ENCODE measurements around the gene PITRM1. TPM values are rescaled to one million over a fixed set of nuclear protein-coding genes. Genes with fewer than 3 reads are reported as not detected.
A peak's percentile ranks its signal among the peaks of the same experiment; 100 is the strongest.

The PITRM1 gene
- polyA plus RNA-seq, 1 of the 3 experiments (the other 2 are of a cell fraction), result 79.6 TPM

DNA sequence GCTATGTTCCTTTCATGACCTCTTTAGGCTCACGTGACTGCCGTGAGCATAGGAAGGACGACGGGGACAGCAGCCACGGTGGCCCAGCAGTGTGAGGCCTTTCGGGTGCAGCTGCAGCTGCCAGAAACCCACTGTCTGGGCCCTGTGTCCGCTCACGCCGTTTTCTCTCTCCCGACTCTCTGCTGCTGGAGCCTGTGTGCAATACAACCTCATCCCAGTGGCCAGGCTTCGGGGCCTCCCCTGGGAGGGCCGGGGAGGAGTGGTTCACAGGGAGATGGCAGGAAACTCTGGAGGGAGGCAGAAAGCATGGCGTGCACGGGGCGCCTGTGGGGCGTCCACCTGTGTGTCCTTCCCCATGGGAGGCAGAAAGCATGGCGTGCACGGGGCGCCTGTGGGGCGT lies 66.7 kb downstream of the PITRM1 start:
- Histone ChIP-seq H3K27me3 (ENCODE audit: insufficient read depth) (no peaks in the 10 kb centered on the region), H3K79me2 (ENCODE audit: insufficient read depth) (peaks cover 60% of the 10 kb centered on the region), H3K4me3 (ENCODE audit: low read depth in 2 of 2, low read length in 1 of 2) (no peak overlapping the region), H3K9me3 (no peaks in the 10 kb centered on the region), H4K20me1 (ENCODE audit: insufficient read depth) (no peaks in the 10 kb centered on the region; the same call in 1 of the 2 replicates), H3F3A (replicated peaks; ENCODE audit: insufficient read depth) (peaks cover 32% of the 10 kb centered on the region), H2AFZ (ENCODE audit: low read depth) (no peak overlapping the region), H3K9ac (no peak overlapping the region), H3K4me1 (ENCODE audit: control insufficient read depth in 1 of 2, insufficient read depth in 2 of 2, low read depth in 1 of 2, low read length in 1 of 2) (peaks cover 0 to 6% of the 10 kb centered on the region in 2 experiments; a peak in 2 of 4 replicates), H3K27ac (ENCODE audit: low read depth in 2 of 2, low read length in 1 of 2) (peak overlapping the region in 1 of 2 experiments; percentile 22; a peak in 1 of 4 replicates), H3K9me2 (no peaks in the 10 kb centered on the region), H3K36me3 (replicated peaks in 1 of 2; ENCODE audit: control insufficient read depth in 1 of 2, insufficient read depth in 2 of 2, low read length in 1 of 2) (peaks cover 48 to 56% of the 10 kb centered on the region in 2 experiments), H3K4me2 (no peak overlapping the region)
- CTCF ChIA-PET, result no interaction called here
- 95% methylated on average over 17 of the region's 20 CpGs for WGBS (ENCODE audit: low lambda C conversion rate)
- DNase-seq, result no peak
- POLR2A ChIA-PET, result no interaction called here
- no peak for TF ChIP-seq EZH2phosphoT487 (IDR thresholded peaks at IDR 0.05; ENCODE audit: borderline replicate concordance, low read depth)
- TF ChIP-seq, protein P1, sequence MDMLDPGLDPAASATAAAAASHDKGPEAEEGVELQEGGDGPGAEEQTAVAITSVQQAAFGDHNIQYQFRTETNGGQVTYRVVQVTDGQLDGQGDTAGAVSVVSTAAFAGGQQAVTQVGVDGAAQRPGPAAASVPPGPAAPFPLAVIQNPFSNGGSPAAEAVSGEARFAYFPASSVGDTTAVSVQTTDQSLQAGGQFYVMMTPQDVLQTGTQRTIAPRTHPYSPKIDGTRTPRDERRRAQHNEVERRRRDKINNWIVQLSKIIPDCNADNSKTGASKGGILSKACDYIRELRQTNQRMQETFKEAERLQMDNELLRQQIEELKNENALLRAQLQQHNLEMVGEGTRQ (IDR thresholded peaks at IDR 0.05; ENCODE audit: borderline replicate concordance, low read depth, low read length), result no peak
- TF ChIP-seq, protein P2, sequence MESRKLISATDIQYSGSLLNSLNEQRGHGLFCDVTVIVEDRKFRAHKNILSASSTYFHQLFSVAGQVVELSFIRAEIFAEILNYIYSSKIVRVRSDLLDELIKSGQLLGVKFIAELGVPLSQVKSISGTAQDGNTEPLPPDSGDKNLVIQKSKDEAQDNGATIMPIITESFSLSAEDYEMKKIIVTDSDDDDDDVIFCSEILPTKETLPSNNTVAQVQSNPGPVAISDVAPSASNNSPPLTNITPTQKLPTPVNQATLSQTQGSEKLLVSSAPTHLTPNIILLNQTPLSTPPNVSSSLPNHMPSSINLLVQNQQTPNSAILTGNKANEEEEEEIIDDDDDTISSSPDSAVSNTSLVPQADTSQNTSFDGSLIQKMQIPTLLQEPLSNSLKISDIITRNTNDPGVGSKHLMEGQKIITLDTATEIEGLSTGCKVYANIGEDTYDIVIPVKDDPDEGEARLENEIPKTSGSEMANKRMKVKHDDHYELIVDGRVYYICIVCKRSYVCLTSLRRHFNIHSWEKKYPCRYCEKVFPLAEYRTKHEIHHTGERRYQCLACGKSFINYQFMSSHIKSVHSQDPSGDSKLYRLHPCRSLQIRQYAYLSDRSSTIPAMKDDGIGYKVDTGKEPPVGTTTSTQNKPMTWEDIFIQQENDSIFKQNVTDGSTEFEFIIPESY (IDR thresholded peaks at IDR 0.05; ENCODE audit: borderline replicate concordance, low read depth), result no peak
- no peak for TF ChIP-seq RFX5 (IDR thresholded peaks at IDR 0.05; ENCODE audit: low read length)

DNA sequence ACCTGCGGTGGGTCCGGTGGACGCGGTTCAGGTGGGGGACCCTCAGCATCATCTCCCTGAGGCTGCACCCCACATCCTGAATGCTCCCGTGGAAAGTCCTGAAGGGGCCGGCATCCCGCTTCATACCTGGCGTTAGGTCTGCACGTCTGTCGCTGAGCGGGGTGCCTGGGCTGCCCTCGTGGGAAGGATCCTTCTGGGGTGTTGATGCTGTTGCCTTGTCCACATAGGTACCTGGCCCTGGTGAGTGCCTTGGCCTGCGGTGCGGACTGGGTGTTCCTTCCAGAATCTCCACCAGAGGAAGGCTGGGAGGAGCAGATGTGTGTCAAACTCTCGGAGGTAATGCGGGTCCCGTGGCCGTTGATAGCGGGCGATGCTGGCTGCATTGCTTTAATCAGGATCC lies 67.4 kb downstream of the PITRM1 start:
- Histone ChIP-seq H3K27ac (ENCODE audit: low read depth in 2 of 2, low read length in 1 of 2) (no peak overlapping the region), H3K4me1 (ENCODE audit: control insufficient read depth in 1 of 2, insufficient read depth in 2 of 2, low read depth in 1 of 2, low read length in 1 of 2) (peaks cover 0 to 6% of the 10 kb centered on the region in 2 experiments; a peak in 1 of 4 replicates), H3K9ac (no peak overlapping the region), H3K4me2 (no peak overlapping the region), H3K4me3 (ENCODE audit: low read depth in 2 of 2, low read length in 1 of 2) (no peak overlapping the region), H4K20me1 (ENCODE audit: insufficient read depth) (no peaks in the 10 kb centered on the region), H2AFZ (ENCODE audit: low read depth) (no peak overlapping the region), H3K27me3 (ENCODE audit: insufficient read depth) (no peaks in the 10 kb centered on the region), H3K79me2 (ENCODE audit: insufficient read depth) (peaks cover 61% of the 10 kb centered on the region), H3K9me2 (no peaks in the 10 kb centered on the region), H3K9me3 (no peaks in the 10 kb centered on the region), H3K36me3 (replicated peaks in 1 of 2; ENCODE audit: control insufficient read depth in 1 of 2, insufficient read depth in 2 of 2, low read length in 1 of 2) (peaks cover 48 to 62% of the 10 kb centered on the region in 2 experiments), H3F3A (replicated peaks; ENCODE audit: insufficient read depth) (peaks cover 32% of the 10 kb centered on the region)
- ChIA-PET CTCF (no interaction called here), POLR2A (no interaction called here)
- 96% methylated on average over 12 of the region's 20 CpGs for WGBS (ENCODE audit: low lambda C conversion rate)
- TF ChIP-seq FOSL2 (IDR thresholded peaks at IDR 0.05; ENCODE audit: borderline replicate concordance, low read depth) (no peak), RFX5 (IDR thresholded peaks at IDR 0.05; ENCODE audit: low read length) (no peak)
- DNase-seq, result no peak

DNA sequence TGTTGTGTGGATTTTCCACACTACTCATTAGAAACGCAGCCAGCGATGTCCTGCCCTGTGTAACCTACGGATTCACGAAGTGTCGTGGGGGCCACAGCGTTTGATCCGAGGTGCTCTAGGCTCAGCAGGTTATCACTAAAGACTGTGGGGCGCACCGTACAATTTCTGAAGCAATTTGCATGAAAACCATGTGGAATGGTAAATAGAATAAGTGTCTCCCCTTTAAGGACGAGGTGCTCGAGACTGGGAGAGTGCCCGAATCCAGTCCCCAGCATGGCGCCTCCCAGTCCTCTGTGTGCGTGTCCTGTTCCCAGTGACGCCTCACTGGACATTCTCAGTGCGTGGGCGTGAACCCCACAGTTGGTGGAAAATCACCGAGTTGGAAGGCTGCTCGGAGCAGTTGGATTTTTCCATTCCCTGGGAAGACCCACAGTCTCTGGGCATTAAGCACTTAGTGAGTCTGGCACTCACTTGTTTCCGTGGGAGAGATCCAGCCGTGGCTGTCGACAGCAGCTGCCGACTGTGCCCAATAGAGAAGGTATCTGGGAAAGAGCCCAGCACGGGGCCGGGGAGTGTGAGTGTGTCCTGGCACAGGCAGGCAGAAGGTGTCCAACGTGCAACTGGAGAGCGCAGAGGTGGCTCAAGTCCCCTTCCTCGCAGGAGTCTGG lies 68.2 kb downstream of the PITRM1 start:
- Histone ChIP-seq H3K4me1 (ENCODE audit: control insufficient read depth in 1 of 2, insufficient read depth in 2 of 2, low read depth in 1 of 2, low read length in 1 of 2) (peaks cover 0 to 6% of the 10 kb centered on the region in 2 experiments; a peak in 1 of 4 replicates), H3K27me3 (ENCODE audit: insufficient read depth) (no peaks in the 10 kb centered on the region), H3K9me2 (no peaks in the 10 kb centered on the region), H3K79me2 (ENCODE audit: insufficient read depth) (peaks cover 63% of the 10 kb centered on the region), H4K20me1 (ENCODE audit: insufficient read depth) (no peaks in the 10 kb centered on the region), H2AFZ (ENCODE audit: low read depth) (no peak overlapping the region), H3K9me3 (no peaks in the 10 kb centered on the region), H3K36me3 (replicated peaks in 1 of 2; ENCODE audit: control insufficient read depth in 1 of 2, insufficient read depth in 2 of 2, low read length in 1 of 2) (peaks cover 53 to 56% of the 10 kb centered on the region in 2 experiments), H3K27ac (ENCODE audit: low read depth in 2 of 2, low read length in 1 of 2) (no peak overlapping the region), H3K4me3 (ENCODE audit: low read depth in 2 of 2, low read length in 1 of 2) (no peak overlapping the region), H3K4me2 (no peak overlapping the region), H3K9ac (no peak overlapping the region), H3F3A (replicated peaks; ENCODE audit: insufficient read depth) (peaks cover 32% of the 10 kb centered on the region)
- POLR2A ChIA-PET, result no interaction called here
- CTCF ChIA-PET, result interaction anchor here (0.6 to 1.6 kb wide), 2 partner anchors 10 to 12 kb away, joined by 3 to 5 read pairs; no protein-coding TSS in a partner anchor
- TF ChIP-seq TCF12 (IDR thresholded peaks at IDR 0.05), result no peak
- no peak for TF ChIP-seq POLR2AphosphoS5 (IDR thresholded peaks at IDR 0.05; ENCODE audit: low read depth, low read length)
- TF ChIP-seq MEF2A (IDR thresholded peaks at IDR 0.05; ENCODE audit: borderline replicate concordance, low read depth), result no peak
- TF ChIP-seq TAF1 (IDR thresholded peaks at IDR 0.05; ENCODE audit: borderline replicate concordance, low read depth, low read length), result no peak
- TF ChIP-seq, protein P3, sequence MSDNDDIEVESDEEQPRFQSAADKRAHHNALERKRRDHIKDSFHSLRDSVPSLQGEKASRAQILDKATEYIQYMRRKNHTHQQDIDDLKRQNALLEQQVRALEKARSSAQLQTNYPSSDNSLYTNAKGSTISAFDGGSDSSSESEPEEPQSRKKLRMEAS (IDR thresholded peaks at IDR 0.05; ENCODE audit: low read depth), result no peak
- no peak for TF ChIP-seq CHD2 (IDR thresholded peaks at IDR 0.05; ENCODE audit: low read length, partially characterized antibody)
- TF ChIP-seq FOXJ3 (CRISPR knock-in tag; IDR thresholded peaks at IDR 0.05), result no peak
- no peak for TF ChIP-seq TEAD4 (IDR thresholded peaks at IDR 0.05; ENCODE audit: borderline replicate concordance, insufficient read depth)
- TF ChIP-seq EZH2phosphoT487 (IDR thresholded peaks at IDR 0.05; ENCODE audit: borderline replicate concordance, low read depth), result no peak
- no peak for TF ChIP-seq NFIC (IDR thresholded peaks at IDR 0.05; ENCODE audit: borderline replicate concordance)
- no peak for TF ChIP-seq ELF1 (IDR thresholded peaks at IDR 0.05)
- no peak for TF ChIP-seq RXRA (IDR thresholded peaks at IDR 0.05; ENCODE audit: borderline replicate concordance, low read depth)
- TF ChIP-seq RAD21 (IDR thresholded peaks at IDR 0.05; ENCODE audit: low read length), result no peak
- DNase-seq, result no peak
- 85% methylated on average over 27 of the region's 28 CpGs for WGBS (ENCODE audit: low lambda C conversion rate)
